H9 (cell line): ENCODE measurements around the gene MECR. TPM values are rescaled to one million over a fixed set of nuclear protein-coding genes. Genes with fewer than 3 reads are reported as not detected.

Experiments
- DNase-seq: peaks from one replicate; pipeline ENCODE4 v3.0.0-alpha.2; 2017
- H2AFZ ChIP-seq: one replicate; pipeline ENCODE4 v1.6.1; 2013; ENCODE audit warnings: mild to moderate bottlenecking, low read length, control low read depth, moderate library complexity
- H2AK5ac ChIP-seq: 2 replicates; pipeline ENCODE4 v1.6.1; 2013; ENCODE audit warnings: low read length, control low read depth, mixed read lengths; ENCODE audit not compliant: insufficient read length
- H2BK120ac ChIP-seq: one replicate; pipeline ENCODE4 v1.6.1; 2013; ENCODE audit warnings: low read depth, mild to moderate bottlenecking, low read length, control low read depth, inconsistent platforms; ENCODE audit not compliant: poor library complexity, severe bottlenecking
- H2BK12ac ChIP-seq: 2 replicates; pipeline ENCODE4 v1.6.1; 2013; ENCODE audit warnings: low read length, control low read depth, mixed read lengths, low read depth; ENCODE audit not compliant: insufficient read length
- H2BK15ac ChIP-seq: 2 replicates; pipeline ENCODE4 v1.6.1; 2013; ENCODE audit warnings: low read depth, low read length, control low read depth
- H2BK20ac ChIP-seq: one replicate; pipeline ENCODE4 v1.6.1; 2013; ENCODE audit warnings: low read depth, mild to moderate bottlenecking, low read length, control low read depth, inconsistent platforms; ENCODE audit not compliant: poor library complexity, severe bottlenecking
- H2BK5ac ChIP-seq: 2 replicates; pipeline ENCODE4 v1.6.1; 2013; ENCODE audit warnings: low read length, control low read depth, mixed read lengths; ENCODE audit not compliant: insufficient read length
- H3K14ac ChIP-seq: 2 replicates; pipeline ENCODE4 v1.6.1; 2013; ENCODE audit warnings: low read length, control low read depth; ENCODE audit not compliant: insufficient read depth
- H3K18ac ChIP-seq: 2 replicates; pipeline ENCODE4 v1.6.1; 2013; ENCODE audit warnings: low read depth, mild to moderate bottlenecking, mixed read lengths, low read length, control low read depth; ENCODE audit not compliant: insufficient read length
- H3K23ac ChIP-seq: 2 replicates; pipeline ENCODE4 v1.6.1; 2013; ENCODE audit warnings: low read length, control low read depth, mixed read lengths, low read depth; ENCODE audit not compliant: insufficient read length
- H3K23me2 ChIP-seq: 2 replicates; pipeline ENCODE4 v1.6.1; 2013; ENCODE audit warnings: low read depth, mild to moderate bottlenecking, mixed read lengths, low read length, control low read depth; ENCODE audit not compliant: insufficient read length, poor library complexity, severe bottlenecking
- H3K27ac ChIP-seq: 2 replicates; pipeline ENCODE4 v1.5.1; 2013; ENCODE audit warnings: low read length, control low read depth, mixed read lengths, low read depth; ENCODE audit not compliant: insufficient read length
- H3K27me3 ChIP-seq: 2 replicates; pipeline ENCODE4 v1.6.1; 2013; ENCODE audit warnings: low read length, control low read depth, inconsistent platforms; ENCODE audit not compliant: insufficient read depth
- H3K4ac ChIP-seq: 2 replicates; pipeline ENCODE4 v1.6.1; 2013; ENCODE audit warnings: low read depth, mild to moderate bottlenecking, control low read depth, inconsistent platforms, low read length, moderate library complexity
- H3K4me1 ChIP-seq: 2 replicates; pipeline ENCODE4 v1.6.1; 2013; ENCODE audit warnings: low read length, control low read depth, inconsistent platforms; ENCODE audit not compliant: insufficient read depth
- H3K4me2 ChIP-seq: 2 replicates; pipeline ENCODE4 v1.6.1; 2013; ENCODE audit warnings: low read length, control low read depth, mixed read lengths; ENCODE audit not compliant: insufficient read length, insufficient read depth
- H3K56ac ChIP-seq: 2 replicates; pipeline ENCODE4 v1.6.1; 2013; ENCODE audit warnings: low read depth, mild to moderate bottlenecking, mixed read lengths, low read length, control low read depth; ENCODE audit not compliant: insufficient read length
- H3K79me1 ChIP-seq: 2 replicates; pipeline ENCODE4 v1.6.1; 2013; ENCODE audit warnings: low read depth, mild to moderate bottlenecking, moderate library complexity, low read length, control low read depth, inconsistent platforms; ENCODE audit not compliant: insufficient read depth, poor library complexity, severe bottlenecking
- H3K79me2 ChIP-seq: 2 replicates; pipeline ENCODE4 v1.6.1; 2013; ENCODE audit warnings: low read length, control low read depth, inconsistent platforms; ENCODE audit not compliant: insufficient read depth
- H3K9ac ChIP-seq: 2 replicates; pipeline ENCODE4 v1.6.1; 2013; ENCODE audit warnings: low read length, control low read depth, mixed read lengths; ENCODE audit not compliant: insufficient read length; ENCODE audit errors: extremely low read depth
- H3K9me3 ChIP-seq: one replicate; pipeline ENCODE4 v1.6.1; 2013; ENCODE audit warnings: low read depth, low read length, inconsistent platforms; ENCODE audit not compliant: control insufficient read depth
- H3T11ph ChIP-seq: one replicate; pipeline ENCODE4 v1.6.1; 2013; ENCODE audit warnings: mild to moderate bottlenecking, low read length, control low read depth, inconsistent platforms
- H4K20me1 ChIP-seq: one replicate; pipeline ENCODE4 v1.6.1; 2013; ENCODE audit not compliant: control insufficient read depth, insufficient read length, insufficient read depth
- H4K5ac ChIP-seq: 2 replicates; pipeline ENCODE4 v1.6.1; 2013; ENCODE audit warnings: low read depth, mild to moderate bottlenecking, mixed read lengths, low read length, control low read depth; ENCODE audit not compliant: insufficient read length
- H4K8ac ChIP-seq: replicated peaks from 2 replicates; pipeline ENCODE4 v1.6.1; 2013; ENCODE audit warnings: low read length, control low read depth, mixed read lengths, low read depth; ENCODE audit not compliant: insufficient read length
- H4K91ac ChIP-seq: 2 replicates; pipeline ENCODE4 v1.6.1; 2013; ENCODE audit warnings: low read depth, mild to moderate bottlenecking, moderate library complexity, mixed read lengths, low read length, control low read depth; ENCODE audit not compliant: insufficient read length
- H3K27ac Mint-ChIP-seq, 3 experiments: 2 replicates in 2 of 3; 3 replicates in 1 of 3; pipeline ENCODE4 v1.8.0; 2020 to 2021; ENCODE audit warnings: mixed read lengths in 3 of 3, mild to moderate bottlenecking in 1 of 3, moderate library complexity in 1 of 3
- H3K27me3 Mint-ChIP-seq: 2 replicates; pipeline ENCODE4 v1.8.0; 2021; ENCODE audit warnings: low read depth, mild to moderate bottlenecking, moderate library complexity, mixed read lengths
- H3K36me3 Mint-ChIP-seq, 3 experiments: 2 replicates in 2 of 3; 3 replicates in 1 of 3; pipeline ENCODE4 v1.8.0; 2020 to 2021; ENCODE audit warnings: low read depth in 3 of 3, mixed read lengths in 3 of 3; ENCODE audit not compliant: insufficient read depth in 1 of 3
- H3K4me1 Mint-ChIP-seq, 2 experiments: 2 replicates each; pipeline ENCODE4 v1.8.0; 2020; ENCODE audit warnings: mixed read lengths in 2 of 2
- H3K4me3 Mint-ChIP-seq, 2 experiments: 2 replicates in 1 of 2; 3 replicates in 1 of 2; pipeline ENCODE4 v1.8.0; 2020 to 2021; ENCODE audit warnings: mild to moderate bottlenecking in 2 of 2, mixed read lengths in 2 of 2, moderate library complexity in 1 of 2
- H3K9me3 Mint-ChIP-seq, 2 experiments: 2 replicates in 1 of 2; 3 replicates in 1 of 2; pipeline ENCODE4 v1.8.0; 2020; ENCODE audit warnings: mild to moderate bottlenecking in 2 of 2, mixed read lengths in 2 of 2, moderate library complexity in 1 of 2
- CTCF ChIP-seq: fragments of 200-600 bp; sonication (generic); conservative IDR thresholded peaks from 3 replicates; pipeline ENCODE4 v1.8.0; 2021; ENCODE audit warnings: antibody characterized with exemption, mild to moderate bottlenecking
- WGBS: extraction: QIAGEN DNeasy Blood & Tissue Kit; methylation state at CpG from one replicate; pipeline ENCODE4 v1.1.7; 2013; ENCODE audit warnings: missing lambda C conversion rate, low lambda C conversion rate, mixed read lengths; ENCODE audit not compliant: insufficient read length; ENCODE audit errors: extremely low coverage; 5-methylcytosine and 5-hydroxymethylcytosine counted together
- total RNA-seq: library from RNA; stranded (reverse); gene quantifications from 2 replicates; pipeline ENCODE4 v1.2.1, GENCODE V29; 2021

MECR gene
- total RNA-seq, 1 experiment from 2014 or later: 30.9 TPM

DNA sequence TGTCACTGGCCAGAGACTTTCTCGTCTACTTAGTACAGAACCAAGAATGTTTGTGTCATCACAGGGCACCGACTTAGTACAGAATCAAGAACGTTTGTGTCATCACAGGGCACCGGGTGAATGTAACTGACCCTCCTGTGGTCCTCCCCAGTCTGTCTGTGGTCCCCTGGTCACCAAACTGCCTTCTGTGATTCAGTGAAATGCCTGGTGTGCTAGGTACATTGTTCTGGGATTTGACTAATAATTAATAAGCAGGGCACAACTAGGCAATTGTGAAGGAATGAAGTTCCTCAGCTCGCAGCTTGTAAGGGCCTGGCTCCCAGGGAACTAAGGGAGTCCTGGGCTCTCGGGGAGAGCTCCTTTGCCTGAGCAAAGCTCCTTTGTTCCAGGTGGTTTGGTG is 7.2 kb downstream of the MECR start:
- no peak for DNase-seq
- no peaks in the 10 kb centered on the region for H4K20me1 ChIP-seq
- no peak overlapping the region for H4K8ac ChIP-seq
- H3K14ac ChIP-seq: no peak overlapping the region
- no peak overlapping the region for H3K23ac ChIP-seq
- no peak overlapping the region for H2BK5ac ChIP-seq
- H3K9ac ChIP-seq: no peak overlapping the region
- no CpG with 5 or more reads among the region's 6 CpGs for WGBS
- H3K27me3 Mint-ChIP-seq: no peaks in the 10 kb centered on the region
- no peak overlapping the region for H3K27ac Mint-ChIP-seq
- no peaks in the 10 kb centered on the region for H3K79me1 ChIP-seq
- H3K4me1 Mint-ChIP-seq: peaks cover 29 to 34% of the 10 kb centered on the region in 2 experiments
- no peak overlapping the region for H3K27ac ChIP-seq
- no peak overlapping the region for H3K4me2 ChIP-seq
- H3K9me3 ChIP-seq: no peaks in the 10 kb centered on the region
- no peak overlapping the region for H2BK15ac ChIP-seq
- no peak overlapping the region for H2BK20ac ChIP-seq
- no peaks in the 10 kb centered on the region for H3K23me2 ChIP-seq
- H2AK5ac ChIP-seq: no peak overlapping the region
- no peak for TF ChIP-seq CTCF
- no peak overlapping the region for H3K18ac ChIP-seq
- no peak overlapping the region for H2BK12ac ChIP-seq
- H3K4me1 ChIP-seq: no peaks in the 10 kb centered on the region; the same call in 1 of the 2 replicates
- no peak overlapping the region for H3T11ph ChIP-seq
- peaks cover 0 to 20% (median 15%) of the 10 kb centered on the region in 3 experiments; a peak in 5 of 7 replicates for H3K36me3 Mint-ChIP-seq
- no peak overlapping the region for H2AFZ ChIP-seq
- H4K91ac ChIP-seq: no peak overlapping the region
- H3K4ac ChIP-seq: no peak overlapping the region
- no peaks in the 10 kb centered on the region for H3K27me3 ChIP-seq
- H3K56ac ChIP-seq: no peak overlapping the region
- H3K4me3 Mint-ChIP-seq: no peak overlapping the region
- no peaks in the 10 kb centered on the region for H3K9me3 Mint-ChIP-seq
- no peak overlapping the region for H2BK120ac ChIP-seq
- no peak overlapping the region for H4K5ac ChIP-seq
- H3K79me2 ChIP-seq: no peaks in the 10 kb centered on the region
